Posterior vena cava (tissue), 2 donors: Measurements from ENCODE around the gene DTL. TPM values are rescaled to one million over a fixed set of nuclear protein-coding genes. Genes with fewer than 3 reads are reported as not detected.
"Not testable (repeated sequence)": the region's sequence is repeated elsewhere in the genome, so short reads cannot be mapped to it uniquely, and the experiment has no call there.

ENCODE experiments used
- DNase-seq: peaks from one replicate; pipeline ENCODE4 v3.0.0-alpha.2; 2020; ENCODE audit warnings: low spot score
- intact Hi-C, 2 donors: fragments of 100-400 bp; cut with DNase I; formaldehyde crosslinking; loops; one replicate each; pipeline versions ENCODE4 v1.14.1 to v1.14.2; 2022 to 2023
- long read RNA-seq, 2 donors: library from polyadenylated mRNA; unstranded; transcript quantifications; one replicate each; pipeline ENCODE4 v2.0.0, GENCODE V29; 2020 to 2021
- total RNA-seq, 2 donors: library from RNA; stranded (reverse); fragmentation: NEBNext Ultra II Directional; extraction: Animal tissue kit (Norgen Biotek cat#: 25700); gene quantifications; one replicate each; pipeline ENCODE4 v1.2.1, GENCODE V29; 2021
- donor health status: DM: yes; HTN: yes; CAD: no.
- donor health status: DM: yes; HTN: yes; CAD: no.

The DTL gene, protein sequence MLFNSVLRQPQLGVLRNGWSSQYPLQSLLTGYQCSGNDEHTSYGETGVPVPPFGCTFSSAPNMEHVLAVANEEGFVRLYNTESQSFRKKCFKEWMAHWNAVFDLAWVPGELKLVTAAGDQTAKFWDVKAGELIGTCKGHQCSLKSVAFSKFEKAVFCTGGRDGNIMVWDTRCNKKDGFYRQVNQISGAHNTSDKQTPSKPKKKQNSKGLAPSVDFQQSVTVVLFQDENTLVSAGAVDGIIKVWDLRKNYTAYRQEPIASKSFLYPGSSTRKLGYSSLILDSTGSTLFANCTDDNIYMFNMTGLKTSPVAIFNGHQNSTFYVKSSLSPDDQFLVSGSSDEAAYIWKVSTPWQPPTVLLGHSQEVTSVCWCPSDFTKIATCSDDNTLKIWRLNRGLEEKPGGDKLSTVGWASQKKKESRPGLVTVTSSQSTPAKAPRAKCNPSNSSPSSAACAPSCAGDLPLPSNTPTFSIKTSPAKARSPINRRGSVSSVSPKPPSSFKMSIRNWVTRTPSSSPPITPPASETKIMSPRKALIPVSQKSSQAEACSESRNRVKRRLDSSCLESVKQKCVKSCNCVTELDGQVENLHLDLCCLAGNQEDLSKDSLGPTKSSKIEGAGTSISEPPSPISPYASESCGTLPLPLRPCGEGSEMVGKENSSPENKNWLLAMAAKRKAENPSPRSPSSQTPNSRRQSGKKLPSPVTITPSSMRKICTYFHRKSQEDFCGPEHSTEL
- total RNA-seq, result 1 to 10 TPM in 1 of 2 donors, under 1 TPM in 1; 0.74 to 1.2 TPM
- long read RNA-seq, donor 1, result 0 reads
- long read RNA-seq, donor 2, result 0 reads

DNA sequence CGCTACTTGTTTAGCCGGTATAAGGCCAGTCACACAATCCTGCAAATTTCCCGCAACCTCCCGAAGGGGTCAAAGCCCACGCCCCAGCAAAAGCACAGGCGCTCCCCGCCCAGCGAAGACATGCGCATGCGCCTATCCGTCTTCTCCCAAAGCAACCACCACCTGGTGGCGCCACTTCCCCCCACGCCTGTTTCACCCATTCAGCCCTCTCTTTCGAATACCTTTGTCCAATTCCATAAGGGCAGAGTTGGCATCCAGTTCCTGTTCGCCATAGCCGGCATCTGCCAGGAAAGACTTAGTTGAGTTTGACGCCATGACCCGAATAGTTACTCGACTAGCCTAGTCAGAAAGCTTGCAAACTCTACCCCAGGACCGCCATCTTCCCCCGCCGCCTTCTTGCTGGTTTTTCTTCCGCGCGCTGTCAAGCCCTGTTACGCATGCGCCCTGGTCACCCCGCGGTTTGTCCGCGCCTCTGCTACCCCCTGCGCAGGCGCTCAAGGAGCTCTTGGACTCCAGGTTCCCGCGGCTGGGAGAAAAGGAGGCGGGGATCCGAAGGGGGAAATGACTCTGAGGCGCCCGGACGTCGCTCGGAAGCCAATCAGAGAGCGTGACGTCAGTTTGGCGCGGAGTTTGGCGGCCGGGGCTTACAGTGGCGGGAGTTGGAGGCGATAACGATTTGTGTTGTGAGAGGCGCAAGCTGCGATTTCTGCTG, at the start of gene DTL, which contains the start of gene INTS7:
Gene DTL, plus strand, starts transcription at position 626 of the 712 bp plus-strand sequence. CDS start 143 bp downstream, outside the sequence.
Gene INTS7, minus strand, starts transcription at position 435 of the 712 bp plus-strand sequence. Its CDS starts 120 bp downstream, at position 315.
- peak; percentile 100 for DNase-seq
- intact Hi-C loops, result loop anchor here in 1 of 2 donors (5.0 kb wide), 1 partner anchor 1683 kb away; no protein-coding TSS in a partner anchor

DNA sequence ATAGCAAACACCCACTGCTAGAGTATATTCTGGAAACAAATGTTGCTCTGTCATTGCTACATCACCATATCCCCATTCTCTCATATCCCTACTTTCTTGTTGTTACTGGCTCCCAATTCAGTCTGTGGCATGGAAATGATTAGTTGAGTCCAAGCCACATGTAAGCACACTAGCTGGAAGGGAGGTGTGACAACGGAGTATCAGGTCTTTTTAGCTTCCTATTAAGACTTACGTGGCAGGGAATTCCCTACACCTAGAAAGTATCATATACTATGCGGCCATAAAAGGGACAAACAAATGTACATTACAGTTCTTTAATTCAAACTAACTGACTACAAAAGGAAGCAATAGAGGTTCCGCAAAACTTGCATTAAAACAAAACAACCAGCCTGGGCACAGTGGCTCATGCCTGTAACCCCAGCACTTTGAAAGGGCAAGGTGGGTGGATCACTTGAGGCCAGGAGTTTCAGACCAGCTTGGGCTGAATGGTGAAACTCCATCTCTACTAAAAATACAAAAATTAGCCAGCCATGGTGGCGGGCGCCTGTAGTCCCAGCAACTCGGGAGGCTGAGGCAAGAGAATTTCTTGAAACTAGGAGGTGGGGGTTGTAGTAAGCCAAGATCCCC, 48.8 kb upstream of the DTL start:
- intact Hi-C loops, result no loop called here
- DNase-seq, result no peak

DNA sequence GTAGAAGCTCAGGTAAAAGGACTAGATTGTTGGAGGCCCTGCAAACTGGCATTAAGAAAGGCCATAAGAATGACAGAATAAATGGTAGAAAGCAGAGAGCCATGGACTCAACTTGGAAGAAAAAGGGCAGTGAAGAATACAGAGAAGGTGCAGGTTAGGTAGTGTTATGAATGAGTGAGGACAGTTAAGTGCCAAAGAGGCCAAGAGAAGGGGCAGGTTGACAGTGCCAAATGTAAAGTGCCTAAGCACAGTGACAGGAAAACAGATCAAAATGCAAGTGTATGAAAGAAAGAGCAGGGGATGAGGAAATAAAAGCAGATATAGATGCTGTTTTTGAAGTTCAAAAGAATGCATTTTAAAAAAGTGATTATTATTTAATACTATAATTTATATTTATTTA, 43.9 kb upstream of the DTL start:
- intact Hi-C loops, result no loop called here
- no peak for DNase-seq

DNA sequence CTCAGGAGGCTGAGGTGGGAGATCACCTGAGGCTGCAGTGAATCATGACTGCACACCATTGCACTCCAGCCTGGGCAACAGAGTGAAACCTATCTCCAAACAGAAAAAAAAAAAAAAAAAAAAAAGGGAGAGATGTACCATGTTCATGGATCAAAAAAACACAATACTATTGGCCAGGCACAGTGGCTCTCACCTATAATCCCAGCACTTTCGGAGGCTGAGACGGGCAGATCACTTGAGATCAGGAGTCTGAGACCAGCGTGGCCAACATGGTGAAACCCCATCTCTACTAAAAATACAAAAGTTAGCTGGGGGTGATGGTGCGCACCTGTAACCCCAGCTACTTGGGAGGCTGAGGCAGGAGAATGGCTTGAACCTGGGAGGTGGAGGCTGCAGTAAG, 38.1 kb upstream of the DTL start:
- intact Hi-C loops, DNase-seq: not testable (repeated sequence)

DNA sequence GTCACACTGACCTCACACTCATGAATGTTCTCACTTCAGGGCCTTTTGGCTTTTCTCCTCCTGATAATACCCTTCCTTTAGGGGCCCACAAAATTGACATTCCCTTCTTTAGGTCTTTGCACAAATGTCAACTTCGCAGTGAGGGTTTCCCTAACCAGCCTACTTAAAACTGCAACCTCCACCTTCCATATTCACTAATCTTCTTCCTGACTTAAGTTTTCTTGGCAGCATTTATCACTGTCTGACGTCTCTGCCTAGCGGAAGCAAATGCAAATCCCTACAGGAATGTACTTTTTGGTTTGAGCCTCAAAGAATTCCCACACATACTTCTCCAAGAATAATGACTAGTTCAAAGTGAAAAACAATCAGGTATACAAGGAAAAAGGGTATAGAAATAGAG, 33.0 kb upstream of the DTL start:
- intact Hi-C loops, result no loop called here

DNA sequence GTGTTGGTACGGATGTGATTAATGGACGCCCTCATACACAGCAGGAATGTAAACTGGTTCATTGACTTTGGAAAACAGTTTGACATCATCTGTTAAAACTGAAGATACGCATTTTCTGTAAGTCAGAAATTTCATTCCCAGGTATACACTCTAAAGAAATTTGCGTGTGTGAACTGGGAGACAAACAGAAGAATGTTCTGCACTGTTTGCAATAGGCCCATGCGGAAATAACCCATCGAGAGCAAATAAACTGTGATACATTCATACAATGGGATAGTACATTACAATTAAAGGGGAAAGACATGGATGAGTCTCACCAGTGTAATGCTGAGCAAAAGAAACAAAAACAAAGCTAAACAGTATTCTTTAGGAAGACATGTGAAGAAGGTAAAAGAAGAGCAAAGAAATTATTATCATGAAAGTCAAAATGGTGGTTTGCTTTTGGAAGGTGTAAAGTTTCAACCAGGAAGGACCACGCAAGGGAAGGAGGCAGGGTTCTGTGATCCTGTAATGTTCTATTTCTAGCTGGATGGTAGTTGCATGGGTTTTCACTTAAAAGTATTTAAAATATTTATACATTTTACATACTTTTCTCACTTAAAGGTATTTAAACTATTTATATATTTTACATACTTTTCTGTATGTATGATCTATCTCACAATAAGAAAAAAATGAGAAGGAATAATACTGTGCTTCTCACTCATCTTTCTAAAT, 30.5 kb upstream of the DTL start:
- intact Hi-C loops, result no loop called here

More for the DNA sequence above, 33.0 kb upstream of the DTL start:
- no peak for DNase-seq

DNA sequence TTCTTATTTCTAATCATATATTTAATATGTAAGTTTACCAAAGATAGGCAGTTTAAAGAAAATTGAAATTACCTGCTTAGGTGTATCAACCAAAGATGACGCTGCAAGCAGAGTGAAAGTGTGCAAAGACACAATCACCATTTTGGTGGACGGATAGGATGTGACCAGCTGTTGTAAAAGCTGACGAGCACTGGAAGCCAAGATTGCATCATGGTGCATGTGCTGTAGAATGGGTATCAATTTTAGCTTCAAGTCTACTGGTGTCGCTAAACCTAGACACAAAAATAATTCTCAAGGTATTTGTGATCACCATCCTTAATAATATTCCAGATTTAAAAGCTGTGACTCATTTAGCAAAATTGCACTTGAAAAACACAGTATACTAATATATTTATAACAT, 28.4 kb upstream of the DTL start:
- intact Hi-C loops, result no loop called here
- DNase-seq, result no peak

More for the DNA sequence above, 30.5 kb upstream of the DTL start:
- DNase-seq, result no peak

DNA sequence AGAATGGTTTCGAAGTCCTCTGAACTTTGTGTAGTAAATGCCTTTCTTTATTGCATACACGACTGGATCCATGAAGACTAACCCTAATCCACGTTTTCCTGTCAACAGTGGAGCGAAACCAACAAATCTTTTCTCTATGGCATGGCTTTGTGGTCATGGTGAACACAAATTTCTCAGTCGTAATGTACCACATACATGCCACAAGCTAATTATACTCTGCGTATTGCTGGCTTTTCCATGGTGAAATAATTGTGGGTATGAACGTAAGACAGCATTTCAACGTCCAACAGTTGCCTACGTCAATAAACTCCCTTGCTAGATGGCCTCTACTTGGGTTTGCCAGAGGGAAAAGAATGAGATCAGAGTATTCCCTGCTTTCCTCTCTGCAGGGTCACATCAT, 27.7 kb upstream of the DTL start:
- intact Hi-C loops, result no loop called here
- DNase-seq, result no peak

DNA sequence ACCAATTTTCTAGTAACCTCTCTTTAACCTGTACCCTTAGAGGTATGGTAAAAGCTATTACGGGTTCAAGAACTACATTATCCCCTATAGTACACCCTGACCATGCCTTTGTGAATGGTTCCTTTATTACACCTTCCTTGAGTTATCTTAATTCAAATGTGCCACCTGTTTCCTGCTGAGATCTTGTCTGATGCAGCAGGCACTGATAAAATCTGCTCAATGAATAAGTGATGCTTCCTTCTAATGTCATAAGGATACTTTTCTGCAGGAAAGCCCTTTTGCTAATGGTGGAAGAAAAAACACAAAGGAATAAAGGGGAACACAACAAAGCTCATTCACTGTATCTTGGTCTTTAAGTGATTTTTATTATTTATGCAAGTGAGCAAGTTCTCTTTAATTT, 26.0 kb upstream of the DTL start:
- no peak for DNase-seq
- intact Hi-C loops, result no loop called here

DNA sequence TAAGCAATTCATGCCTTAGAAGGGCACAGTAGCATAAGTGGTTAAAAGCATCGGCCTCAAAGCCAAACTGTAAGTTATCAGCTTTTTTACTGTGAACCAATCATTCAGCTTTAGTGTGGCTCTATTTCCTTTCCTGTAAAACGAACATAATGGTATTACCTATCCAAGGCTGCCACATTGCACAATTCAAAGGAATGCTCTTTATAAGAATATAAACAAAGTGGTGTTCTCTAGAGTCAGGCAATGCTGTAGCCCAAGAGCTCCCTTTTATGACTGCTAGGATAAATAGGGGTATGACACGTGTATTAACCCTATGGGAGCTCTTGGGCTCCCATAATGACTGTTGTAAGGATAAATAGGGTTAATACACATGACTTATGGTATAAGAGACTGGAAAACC, 25.5 kb upstream of the DTL start:
- DNase-seq, result no peak
- intact Hi-C loops, result no loop called here

DNA sequence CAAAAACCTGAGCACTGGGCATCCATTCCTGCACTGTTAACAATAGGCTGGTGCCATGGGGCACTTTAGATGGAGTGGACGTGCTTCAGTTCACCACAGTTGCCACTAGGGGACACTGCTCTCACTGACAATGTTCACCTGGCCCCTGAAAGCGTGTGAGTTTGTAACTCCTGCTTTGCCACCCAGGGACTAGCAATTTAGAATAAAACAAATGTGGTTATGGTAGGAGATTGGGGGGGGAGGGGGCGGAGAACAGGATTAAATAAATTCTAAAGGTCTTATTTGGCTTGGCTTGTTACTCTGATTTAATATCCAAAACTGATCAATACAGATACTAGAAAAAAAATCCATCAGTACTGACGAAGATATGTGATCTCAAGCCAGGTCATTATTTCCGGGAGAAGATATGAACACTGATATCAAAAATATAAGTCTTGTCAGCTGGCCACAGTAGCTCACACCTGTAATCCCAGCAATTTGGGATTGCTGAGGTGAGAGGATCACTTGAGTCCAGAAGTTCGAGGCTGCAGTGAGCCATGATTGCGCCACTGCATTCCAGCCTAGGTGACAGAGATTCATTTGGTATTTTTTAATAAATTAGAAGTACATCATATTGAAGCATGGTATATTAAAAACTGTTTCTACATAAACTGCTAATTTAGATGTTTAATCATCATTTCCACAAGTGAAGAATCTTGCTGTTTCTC, 23.4 kb upstream of the DTL start:
- DNase-seq, result no peak
- intact Hi-C loops, result no loop called here

DNA sequence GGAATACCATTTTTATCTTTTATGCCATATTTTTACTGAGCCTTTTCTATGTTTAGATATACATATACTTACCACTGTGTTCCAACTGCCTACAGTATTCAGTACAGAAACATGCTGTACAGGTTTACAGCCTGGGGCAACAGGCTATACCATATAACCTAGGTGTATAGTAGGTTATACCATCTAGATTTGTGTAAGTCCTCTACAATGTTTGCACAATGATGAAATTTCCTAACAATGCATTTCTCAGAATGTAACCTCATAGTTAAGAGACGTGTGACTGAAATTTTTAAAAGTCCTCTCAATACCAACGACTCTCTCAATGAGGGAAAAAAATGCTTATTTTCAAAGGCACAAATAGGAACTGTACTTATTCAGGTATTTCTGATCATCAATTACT, 21.9 kb upstream of the DTL start:
- intact Hi-C loops, result no loop called here
- DNase-seq, result no peak

DNA sequence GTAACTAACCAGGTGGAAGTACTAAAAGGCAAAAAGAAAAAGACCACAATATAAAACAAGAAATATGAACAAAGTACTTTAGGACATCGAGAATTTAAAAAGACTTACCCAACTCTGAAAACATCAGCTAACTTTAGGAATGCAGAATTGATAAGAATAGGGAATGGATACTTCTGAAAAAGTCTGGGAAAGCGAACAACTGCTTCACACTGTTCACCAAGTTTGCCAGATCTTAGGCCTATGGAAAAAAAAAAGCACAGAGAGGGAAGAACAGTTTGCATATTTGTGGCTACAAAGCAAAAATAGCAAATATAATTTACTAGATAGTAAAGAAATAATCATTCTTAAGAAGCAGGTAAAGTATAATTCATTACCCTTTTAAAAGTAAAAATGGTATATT, 14.6 kb upstream of the DTL start:
- DNase-seq, result no peak
- intact Hi-C loops, result no loop called here

DNA sequence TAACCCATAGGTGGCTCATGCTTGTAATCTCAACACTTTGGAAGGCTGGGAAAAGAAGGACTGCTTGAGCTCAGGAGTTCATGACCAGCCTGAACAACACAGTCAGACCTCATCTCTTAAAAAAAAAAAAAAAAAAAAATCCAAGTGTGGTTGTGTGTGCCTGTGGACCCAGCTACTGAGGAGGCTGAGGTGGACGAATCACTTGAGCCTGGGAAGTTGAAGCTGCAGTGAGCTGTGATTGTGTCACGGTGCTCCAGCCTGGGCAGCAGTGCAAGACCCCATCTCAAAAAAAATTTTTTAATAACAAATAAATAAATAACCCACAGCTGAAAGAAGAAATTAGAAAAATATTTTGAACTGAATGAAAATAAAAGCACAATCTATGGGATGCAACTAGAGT, 14.0 kb upstream of the DTL start:
- intact Hi-C loops, result no loop called here
- no peak for DNase-seq

DNA sequence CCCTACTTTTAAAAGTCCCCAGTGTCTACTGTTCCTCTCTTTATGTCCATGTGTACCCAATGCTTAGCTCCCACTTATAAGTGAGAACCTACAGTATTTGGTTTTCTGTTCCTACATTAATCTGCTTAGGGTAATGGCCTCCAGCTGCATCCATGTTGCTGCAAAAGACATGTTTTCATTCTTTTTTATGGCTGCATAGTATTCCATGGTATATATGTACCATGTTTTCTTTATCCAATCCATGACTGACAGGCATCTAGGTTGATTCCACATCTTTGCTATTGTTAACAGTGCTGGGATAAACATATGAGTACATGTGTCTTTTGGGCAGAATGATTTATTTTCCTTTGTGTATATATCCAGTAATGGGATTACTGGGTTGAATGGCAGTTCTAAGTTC, 12.6 kb upstream of the DTL start:
- DNase-seq, intact Hi-C loops: not testable (repeated sequence)

DNA sequence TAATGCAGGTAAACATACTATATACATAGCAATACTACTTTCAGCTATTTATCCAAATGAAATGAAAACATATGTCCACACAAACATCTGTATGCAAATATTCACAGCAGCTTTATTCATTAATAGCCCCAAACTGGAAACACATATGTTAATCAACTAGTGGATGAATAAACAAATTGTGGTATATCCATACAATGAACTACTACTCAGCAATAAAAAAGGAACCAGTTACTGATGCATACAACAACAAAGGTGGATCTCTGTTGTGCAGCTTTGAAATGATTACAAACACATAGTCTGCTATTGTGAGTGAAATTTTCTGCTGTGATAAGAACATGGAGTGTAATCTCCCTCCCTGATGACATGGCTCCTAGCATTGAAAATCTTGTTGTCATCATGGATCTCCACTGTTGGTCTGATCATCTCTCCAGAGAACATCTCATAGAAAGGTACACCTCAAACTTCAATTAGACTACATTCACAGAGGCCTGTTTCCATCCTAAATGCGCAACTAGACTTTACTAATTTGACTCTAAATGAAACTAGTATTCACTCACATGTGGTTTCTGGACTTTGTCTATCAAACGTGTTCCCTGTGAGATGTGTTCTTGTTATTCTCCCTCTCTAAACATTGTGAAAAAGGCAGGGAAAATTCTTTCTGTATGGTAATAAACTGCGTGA, 10.9 kb upstream of the DTL start:
- DNase-seq, result no peak
- intact Hi-C loops, result no loop called here

DNA sequence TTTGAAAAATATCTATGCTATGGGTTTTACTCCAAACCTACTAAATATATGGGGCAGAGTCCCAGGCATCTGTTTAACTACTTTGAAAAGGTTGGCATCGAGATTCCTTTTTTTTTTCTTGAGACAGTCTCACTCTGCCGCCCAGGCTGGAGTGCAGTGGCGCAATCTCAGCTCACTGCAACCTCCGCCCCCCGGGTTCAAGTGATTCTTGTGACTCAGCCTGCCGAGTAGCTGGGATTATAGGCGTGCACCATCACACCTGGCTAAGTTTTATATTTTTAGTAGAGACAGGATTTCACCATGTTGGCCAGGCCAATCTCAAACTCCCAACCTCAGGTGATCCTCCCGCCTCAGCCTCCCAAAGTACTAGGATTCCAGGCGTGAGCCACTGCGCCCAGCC, 7.8 kb upstream of the DTL start:
- DNase-seq, intact Hi-C loops: not testable (repeated sequence)
